Osteocyte (in vitro differentiated cells): Measurements from ENCODE around the gene ASIC2. TPM values are rescaled to one million over a fixed set of nuclear protein-coding genes. Genes with fewer than 3 reads are reported as not detected.

Experiments used
- DNase-seq: peaks from one replicate; pipeline ENCODE4 v3.0.0; 2021; ENCODE audit warnings: mixed read lengths; ENCODE audit not compliant: unreplicated experiment; ENCODE audit errors: extremely low spot score
- H3K27ac Mint-ChIP-seq: one replicate; pipeline ENCODE4 v1.8.0; 2021; ENCODE audit warnings: mild to moderate bottlenecking, mixed read lengths; ENCODE audit not compliant: unreplicated experiment
- H3K27me3 Mint-ChIP-seq: one replicate; pipeline ENCODE4 v1.8.0; 2021; ENCODE audit warnings: mixed read lengths; ENCODE audit not compliant: unreplicated experiment
- H3K36me3 Mint-ChIP-seq: one replicate; pipeline ENCODE4 v1.8.0; 2021; ENCODE audit warnings: mixed read lengths; ENCODE audit not compliant: unreplicated experiment
- H3K4me1 Mint-ChIP-seq: one replicate; pipeline ENCODE4 v1.8.0; 2021; ENCODE audit warnings: mixed read lengths; ENCODE audit not compliant: unreplicated experiment
- H3K4me3 Mint-ChIP-seq: one replicate; pipeline ENCODE4 v1.8.0; 2021; ENCODE audit warnings: mild to moderate bottlenecking, moderate library complexity, mixed read lengths; ENCODE audit not compliant: unreplicated experiment
- H3K9me3 Mint-ChIP-seq: one replicate; pipeline ENCODE4 v1.8.0; 2021; ENCODE audit warnings: mixed read lengths; ENCODE audit not compliant: unreplicated experiment
- total RNA-seq: library from RNA; stranded (reverse); gene quantifications from 2 replicates; pipeline ENCODE4 v1.2.1, GENCODE V29; 2021
- TF ChIP-seq, protein P1 (sequence below): fragments of 200-600 bp; sonication (generic); IDR thresholded peaks from 2 replicates; pipeline ENCODE4 v1.5.0; 2021; ENCODE audit warnings: antibody characterized with exemption, mild to moderate bottlenecking, moderate library complexity

ASIC2 gene
- total RNA-seq, 1 donor from 2014 or later = not detected

DNA sequence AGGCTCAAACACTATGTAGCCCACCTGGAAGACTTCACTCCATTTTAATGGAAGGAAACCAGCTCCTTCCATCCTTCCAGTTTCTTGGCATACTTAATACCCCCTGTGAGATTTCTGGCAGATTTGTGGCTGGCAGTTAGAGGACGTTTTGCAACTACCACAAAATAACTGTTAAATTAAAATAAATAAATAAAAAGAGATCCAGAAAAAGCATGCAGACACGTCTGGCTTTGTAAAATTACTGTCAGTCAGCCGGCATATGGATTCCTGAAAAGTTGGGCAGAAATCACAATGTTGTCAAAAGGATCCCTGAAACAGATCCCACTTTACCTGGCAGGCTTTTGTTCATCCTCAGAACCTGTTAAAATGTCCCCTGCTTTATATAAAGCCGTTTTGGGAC, 113.9 kb downstream of the ASIC2 start:
- Mint-ChIP-seq H3K36me3 (no peaks in the 10 kb centered on the region), H3K27ac (no peak overlapping the region), H3K4me1 (no peaks in the 10 kb centered on the region), H3K4me3 (no peak overlapping the region), H3K9me3 (peaks cover 4% of the 10 kb centered on the region), H3K27me3 (no peaks in the 10 kb centered on the region)
- TF ChIP-seq, protein P1, sequence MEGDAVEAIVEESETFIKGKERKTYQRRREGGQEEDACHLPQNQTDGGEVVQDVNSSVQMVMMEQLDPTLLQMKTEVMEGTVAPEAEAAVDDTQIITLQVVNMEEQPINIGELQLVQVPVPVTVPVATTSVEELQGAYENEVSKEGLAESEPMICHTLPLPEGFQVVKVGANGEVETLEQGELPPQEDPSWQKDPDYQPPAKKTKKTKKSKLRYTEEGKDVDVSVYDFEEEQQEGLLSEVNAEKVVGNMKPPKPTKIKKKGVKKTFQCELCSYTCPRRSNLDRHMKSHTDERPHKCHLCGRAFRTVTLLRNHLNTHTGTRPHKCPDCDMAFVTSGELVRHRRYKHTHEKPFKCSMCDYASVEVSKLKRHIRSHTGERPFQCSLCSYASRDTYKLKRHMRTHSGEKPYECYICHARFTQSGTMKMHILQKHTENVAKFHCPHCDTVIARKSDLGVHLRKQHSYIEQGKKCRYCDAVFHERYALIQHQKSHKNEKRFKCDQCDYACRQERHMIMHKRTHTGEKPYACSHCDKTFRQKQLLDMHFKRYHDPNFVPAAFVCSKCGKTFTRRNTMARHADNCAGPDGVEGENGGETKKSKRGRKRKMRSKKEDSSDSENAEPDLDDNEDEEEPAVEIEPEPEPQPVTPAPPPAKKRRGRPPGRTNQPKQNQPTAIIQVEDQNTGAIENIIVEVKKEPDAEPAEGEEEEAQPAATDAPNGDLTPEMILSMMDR = no peak
- DNase-seq = no peak

DNA sequence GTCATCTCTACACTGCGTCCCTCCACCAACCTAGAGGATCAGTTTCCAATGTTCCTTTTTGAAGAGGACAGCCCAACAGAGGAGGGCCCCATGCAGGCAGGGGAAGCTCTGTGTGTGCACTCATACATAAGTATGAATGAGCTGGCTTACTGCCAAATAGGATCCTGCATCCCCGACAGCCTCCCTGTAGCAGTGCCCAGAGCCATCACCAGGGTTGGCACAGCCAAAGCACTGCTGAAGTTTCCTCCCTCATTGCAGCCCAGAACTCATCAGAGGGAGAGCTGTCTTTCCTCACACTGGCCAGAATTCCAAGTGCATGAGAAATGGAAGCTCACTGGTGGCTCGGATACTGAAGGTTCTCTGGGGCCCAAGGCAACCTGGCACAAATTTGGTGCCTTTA, 114.4 kb downstream of the ASIC2 start:
- peaks cover 4% of the 10 kb centered on the region for H3K9me3 Mint-ChIP-seq
- H3K27me3 Mint-ChIP-seq = no peaks in the 10 kb centered on the region
- no peaks in the 10 kb centered on the region for H3K4me1 Mint-ChIP-seq
- H3K27ac Mint-ChIP-seq = no peak overlapping the region
- TF ChIP-seq, protein P1 = no peak
- H3K4me3 Mint-ChIP-seq = no peak overlapping the region
- DNase-seq = no peak
- H3K36me3 Mint-ChIP-seq = no peaks in the 10 kb centered on the region

GRCh38 chr17:33175562-33175961, 117.5 kb downstream of the ASIC2 start:
- Mint-ChIP-seq H3K4me3 (no peak overlapping the region), H3K27ac (no peak overlapping the region), H3K36me3 (no peaks in the 10 kb centered on the region), H3K9me3 (peaks cover 8% of the 10 kb centered on the region), H3K4me1 (no peaks in the 10 kb centered on the region), H3K27me3 (no peaks in the 10 kb centered on the region)
- no peak for DNase-seq
- TF ChIP-seq, protein P1 = no peak

- DNase-seq = no peak
- H3K27ac Mint-ChIP-seq = no peak overlapping the region
- no peaks in the 10 kb centered on the region for H3K27me3 Mint-ChIP-seq
- no peaks in the 10 kb centered on the region for H3K36me3 Mint-ChIP-seq
- H3K4me3 Mint-ChIP-seq = no peak overlapping the region
- no peaks in the 10 kb centered on the region for H3K4me1 Mint-ChIP-seq
- TF ChIP-seq, protein P1 = no peak
- peaks cover 8% of the 10 kb centered on the region for H3K9me3 Mint-ChIP-seq
Observed at GRCh38 chr17:33171931-33172330, 121.2 kb downstream of the ASIC2 start.

DNA sequence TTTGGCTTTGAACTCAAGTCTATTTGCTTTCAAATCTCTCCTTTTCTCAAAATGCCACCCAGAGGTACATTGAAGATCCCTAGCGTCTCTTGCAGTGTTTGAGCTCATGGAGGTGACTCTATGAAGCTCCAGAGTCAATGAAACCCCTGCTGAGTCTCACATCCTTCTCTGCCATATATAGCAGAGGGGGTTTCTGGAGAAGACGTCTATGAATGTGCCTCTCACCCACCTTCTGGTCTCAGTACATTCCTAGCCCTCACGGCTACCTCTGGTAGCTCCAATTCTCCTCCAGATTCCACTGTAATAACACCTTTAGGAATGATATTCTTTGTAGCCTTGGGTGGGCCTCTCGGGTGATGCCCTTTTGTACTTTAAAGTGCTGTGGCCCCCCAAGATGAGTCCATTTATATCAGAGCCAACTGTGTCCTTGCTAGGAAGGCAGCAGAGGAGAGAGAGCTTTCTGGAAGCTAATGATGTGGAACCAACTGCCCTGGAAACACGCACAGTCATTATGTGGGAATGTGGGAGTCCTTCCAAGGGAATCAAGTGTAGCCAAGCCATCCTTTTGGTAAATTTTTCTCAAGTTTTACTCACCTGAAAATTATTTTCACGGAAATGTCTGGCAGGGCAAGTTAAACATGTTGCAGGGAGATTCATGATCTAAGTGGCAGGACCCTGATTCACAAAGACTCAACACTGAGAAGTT, 123.4 kb downstream of the ASIC2 start:
- H3K4me3 Mint-ChIP-seq = no peak overlapping the region
- no peak for DNase-seq
- TF ChIP-seq, protein P1 = no peak
- H3K36me3 Mint-ChIP-seq = no peaks in the 10 kb centered on the region
- H3K27ac Mint-ChIP-seq = no peak overlapping the region
- H3K4me1 Mint-ChIP-seq = no peaks in the 10 kb centered on the region
- no peaks in the 10 kb centered on the region for H3K27me3 Mint-ChIP-seq
- H3K9me3 Mint-ChIP-seq = peaks cover 3% of the 10 kb centered on the region
